HG03108 (cell line): Measurements from ENCODE around the gene CCNK.

Experiments
- ATAC-seq: cut with Tn5 transposase; IDR thresholded peaks from one replicate; pipeline ENCODE4 v1.9.1; 2021; ENCODE audit warnings: moderate library complexity; ENCODE audit not compliant: unreplicated experiment

Gene CCNK

GRCh38 chr14:99480917-99481744 is at the start of gene CCNK:
TSS of gene CCNK (plus strand) at chr14:99481409. CDS start at chr14:99492678, 11,269 bp downstream.
- peak; percentile 88 for ATAC-seq

- no peak for ATAC-seq
These were observed 49.2 kb upstream of the CCNK start for GRCh38 chr14:99431986-99432385.

- no peak for ATAC-seq
These were observed 48.7 kb upstream of the CCNK start for GRCh38 chr14:99432485-99432884.

GRCh38 chr14:99435327-99435726 is 45.9 kb upstream of the CCNK start:
- no peak for ATAC-seq

- no peak for ATAC-seq
These were observed 44.7 kb upstream of the CCNK start for GRCh38 chr14:99436247-99437180.

- ATAC-seq = no peak
These were observed 43.5 kb upstream of the CCNK start for GRCh38 chr14:99437706-99438105.

GRCh38 chr14:99440278-99440677 is 40.9 kb upstream of the CCNK start:
- ATAC-seq = no peak

- ATAC-seq = no peak
These were observed 39.9 kb upstream of the CCNK start for GRCh38 chr14:99441157-99441870.

GRCh38 chr14:99441918-99442317 is 39.3 kb upstream of the CCNK start:
- ATAC-seq = no peak

- no peak for ATAC-seq
These were observed 35.3 kb upstream of the CCNK start for GRCh38 chr14:99445931-99446330.

- no peak for ATAC-seq
These were observed 33.5 kb upstream of the CCNK start for GRCh38 chr14:99447739-99448138.

- no peak for ATAC-seq
These were observed 30.9 kb upstream of the CCNK start for GRCh38 chr14:99450266-99450665.

- no peak for ATAC-seq
These were observed 30.0 kb upstream of the CCNK start for GRCh38 chr14:99451234-99451633.

GRCh38 chr14:99452968-99453367 is 28.2 kb upstream of the CCNK start:
- ATAC-seq = no peak

GRCh38 chr14:99454246-99454645 is 27.0 kb upstream of the CCNK start:
- no peak for ATAC-seq

GRCh38 chr14:99459481-99460100 is 21.6 kb upstream of the CCNK start:
- no peak for ATAC-seq

- ATAC-seq = no peak
These were observed 20.4 kb upstream of the CCNK start for GRCh38 chr14:99460793-99461192.

GRCh38 chr14:99461411-99462085 is 19.7 kb upstream of the CCNK start:
- no peak for ATAC-seq

GRCh38 chr14:99462210-99462609 is 19.0 kb upstream of the CCNK start:
- no peak for ATAC-seq

- no peak for ATAC-seq
These were observed 17.2 kb upstream of the CCNK start for GRCh38 chr14:99463974-99464373.
